Neural cell (in vitro differentiated cells): ENCODE data around the gene FAM83B. TPM values are rescaled to one million over a fixed set of nuclear protein-coding genes. Genes with fewer than 3 reads are reported as not detected.

Experiments used
- H2AFZ ChIP-seq: fragments of 200-600, 300-800 bp; sonication (generic), shearing (Covaris generic); 2 replicates; pipeline ENCODE4 v1.6.0; 2014; ENCODE audit warnings: low read depth, mild to moderate bottlenecking, antibody characterized with exemption, low read length, moderate library complexity
- H3F3A ChIP-seq: fragments of 200-600 bp; shearing (Covaris generic); 2 replicates; pipeline ENCODE4 v1.6.1; 2016; ENCODE audit warnings: mild to moderate bottlenecking, moderate library complexity, mixed read lengths, antibody characterized with exemption, low read length; ENCODE audit not compliant: insufficient read depth, poor library complexity, severe bottlenecking
- H3K27ac ChIP-seq: fragments of 200-600, 300-800 bp; sonication (generic), shearing (Covaris generic); 2 replicates; pipeline ENCODE4 v1.5.1; 2014; ENCODE audit warnings: mild to moderate bottlenecking, low read length, moderate library complexity
- H3K27me3 ChIP-seq: fragments of 300-800, 200-600 bp; sonication (generic), shearing (Covaris generic); 2 replicates; pipeline ENCODE4 v1.6.0; 2014; ENCODE audit warnings: mild to moderate bottlenecking, low read depth, low read length, moderate library complexity; ENCODE audit not compliant: insufficient read depth
- H3K36me3 ChIP-seq: fragments of 300-800, 200-600 bp; sonication (generic), shearing (Covaris generic); 2 replicates; pipeline ENCODE4 v1.5.1; 2014; ENCODE audit warnings: mild to moderate bottlenecking, antibody characterized with exemption, low read length, moderate library complexity; ENCODE audit not compliant: insufficient read depth
- H3K4me2 ChIP-seq: fragments of 300-800, 200-600 bp; sonication (generic), shearing (Covaris generic); 2 replicates; pipeline ENCODE4 v1.6.0; 2014; ENCODE audit warnings: mild to moderate bottlenecking, low read length
- H3K4me3 ChIP-seq: fragments of 300-800, 200-600 bp; sonication (generic), shearing (Covaris generic); 2 replicates; pipeline ENCODE4 v1.5.1; 2014; ENCODE audit warnings: mild to moderate bottlenecking, low read length, moderate library complexity
- H3K79me2 ChIP-seq: fragments of 200-600 bp; shearing (Covaris generic); replicated peaks from 2 replicates; pipeline ENCODE4 v1.6.0; 2014; ENCODE audit warnings: mild to moderate bottlenecking, low read length, moderate library complexity; ENCODE audit not compliant: insufficient read depth
- H3K9ac ChIP-seq: fragments of 300-800, 200-600 bp; sonication (generic), shearing (Covaris generic); 2 replicates; pipeline ENCODE4 v1.6.1; 2016; ENCODE audit warnings: mild to moderate bottlenecking, low read length, mixed read lengths
- H3K9me2 ChIP-seq: fragments of 200-600 bp; shearing (Covaris generic); 2 replicates; pipeline ENCODE4 v1.6.1; 2016; ENCODE audit warnings: mild to moderate bottlenecking, low read length, mixed read lengths; ENCODE audit not compliant: insufficient read depth
- H3K9me3 ChIP-seq: fragments of 200-600, 300-800 bp; sonication (generic), shearing (Covaris generic); 2 replicates; pipeline ENCODE4 v1.6.1; 2016; ENCODE audit warnings: mild to moderate bottlenecking, mixed run types, low read length, moderate library complexity, mixed read lengths
- H4K20me1 ChIP-seq: fragments of 200-600 bp; shearing (Covaris generic); 2 replicates; pipeline ENCODE4 v1.6.1; 2016; ENCODE audit warnings: mild to moderate bottlenecking, mixed run types; ENCODE audit not compliant: insufficient read depth
- EP300 ChIP-seq: fragments of 450-650 bp; conservative IDR thresholded peaks from 2 replicates; pipeline ENCODE4 v1.6.1; 2014; ENCODE audit warnings: antibody characterized with exemption, mild to moderate bottlenecking, moderate library complexity; ENCODE audit not compliant: poor library complexity, severe bottlenecking
- EZH2 ChIP-seq: fragments of 200-600, 300-800 bp; shearing (Covaris generic), sonication (generic); IDR thresholded peaks from 2 replicates; pipeline ENCODE4 v1.6.1; 2014; ENCODE audit warnings: antibody characterized with exemption, low read length, borderline replicate concordance, mild to moderate bottlenecking; ENCODE audit not compliant: insufficient read depth, poor library complexity, severe bottlenecking
- MXI1 ChIP-seq: fragments of 450-650 bp; conservative IDR thresholded peaks from 2 replicates; pipeline ENCODE4 v1.6.1; 2014; ENCODE audit warnings: antibody characterized with exemption, mild to moderate bottlenecking; ENCODE audit not compliant: poor library complexity, severe bottlenecking
- POLR2AphosphoS5 ChIP-seq: IDR thresholded peaks from 2 replicates; pipeline ENCODE4 v1.6.1; 2012
- RAD21 ChIP-seq: fragments of 450-650 bp; conservative IDR thresholded peaks from 2 replicates; pipeline ENCODE4 v1.6.1; 2014; ENCODE audit warnings: antibody characterized with exemption, mild to moderate bottlenecking, moderate library complexity
- SMC3 ChIP-seq: fragments of 450-650 bp; conservative IDR thresholded peaks from 2 replicates; pipeline ENCODE4 v1.6.1; 2014; ENCODE audit warnings: antibody characterized with exemption, mild to moderate bottlenecking, moderate library complexity; ENCODE audit not compliant: poor library complexity
- TAF1 ChIP-seq: IDR thresholded peaks from 2 replicates; pipeline ENCODE4 v1.6.1; 2012; ENCODE audit warnings: low read depth
- polyA plus RNA-seq: library from polyadenylated mRNA; depleted of rRNA; stranded (reverse); fragments of >200 nt; gene quantifications from 2 replicates; pipeline ENCODE4 v1.2.3, GENCODE V29; 2014
- TF ChIP-seq, protein P1 (sequence below): IDR thresholded peaks from 2 replicates; pipeline ENCODE4 v1.6.1; 2012; ENCODE audit warnings: borderline replicate concordance
- TF ChIP-seq, protein P2 (sequence below): fragments of 450-650 bp; IDR thresholded peaks from 2 replicates; pipeline ENCODE4 v1.5.1; 2014; ENCODE audit warnings: antibody characterized with exemption, mild to moderate bottlenecking, moderate library complexity; ENCODE audit not compliant: poor library complexity, severe bottlenecking

FAM83B gene
- polyA plus RNA-seq, 1 donor from 2014 or later = not detected

DNA sequence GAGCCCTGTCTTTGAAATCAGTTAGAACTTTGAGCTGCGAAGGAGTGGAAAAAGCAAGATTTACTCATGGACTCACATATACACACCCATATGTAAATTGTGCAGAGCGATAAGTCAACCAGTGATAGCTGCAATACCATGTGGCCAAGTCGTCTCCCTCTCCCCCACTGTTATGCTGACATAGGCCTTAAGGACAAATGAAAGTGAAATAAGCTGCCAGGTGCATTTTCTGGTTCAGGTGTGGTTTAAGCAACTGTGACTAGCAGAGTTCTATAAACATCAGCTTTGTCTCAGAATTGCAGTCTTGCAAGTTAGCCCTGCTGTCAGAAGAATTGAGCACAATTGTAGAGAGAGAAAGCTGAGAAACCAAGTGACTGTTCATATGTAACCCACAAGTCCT, 9.6 kb downstream of the FAM83B start:
- Histone ChIP-seq H3K27ac (no peak overlapping the region), H2AFZ (no peak overlapping the region), H4K20me1 (no peaks in the 10 kb centered on the region), H3K9me2 (no peaks in the 10 kb centered on the region), H3F3A (no peaks in the 10 kb centered on the region), H3K9ac (no peak overlapping the region), H3K4me2 (no peak overlapping the region), H3K36me3 (no peaks in the 10 kb centered on the region), H3K9me3 (no peaks in the 10 kb centered on the region), H3K79me2 (no peaks in the 10 kb centered on the region), H3K4me3 (no peak overlapping the region), H3K27me3 (no peaks in the 10 kb centered on the region)
- TF ChIP-seq POLR2AphosphoS5 = no peak
- TF ChIP-seq, protein P1, sequence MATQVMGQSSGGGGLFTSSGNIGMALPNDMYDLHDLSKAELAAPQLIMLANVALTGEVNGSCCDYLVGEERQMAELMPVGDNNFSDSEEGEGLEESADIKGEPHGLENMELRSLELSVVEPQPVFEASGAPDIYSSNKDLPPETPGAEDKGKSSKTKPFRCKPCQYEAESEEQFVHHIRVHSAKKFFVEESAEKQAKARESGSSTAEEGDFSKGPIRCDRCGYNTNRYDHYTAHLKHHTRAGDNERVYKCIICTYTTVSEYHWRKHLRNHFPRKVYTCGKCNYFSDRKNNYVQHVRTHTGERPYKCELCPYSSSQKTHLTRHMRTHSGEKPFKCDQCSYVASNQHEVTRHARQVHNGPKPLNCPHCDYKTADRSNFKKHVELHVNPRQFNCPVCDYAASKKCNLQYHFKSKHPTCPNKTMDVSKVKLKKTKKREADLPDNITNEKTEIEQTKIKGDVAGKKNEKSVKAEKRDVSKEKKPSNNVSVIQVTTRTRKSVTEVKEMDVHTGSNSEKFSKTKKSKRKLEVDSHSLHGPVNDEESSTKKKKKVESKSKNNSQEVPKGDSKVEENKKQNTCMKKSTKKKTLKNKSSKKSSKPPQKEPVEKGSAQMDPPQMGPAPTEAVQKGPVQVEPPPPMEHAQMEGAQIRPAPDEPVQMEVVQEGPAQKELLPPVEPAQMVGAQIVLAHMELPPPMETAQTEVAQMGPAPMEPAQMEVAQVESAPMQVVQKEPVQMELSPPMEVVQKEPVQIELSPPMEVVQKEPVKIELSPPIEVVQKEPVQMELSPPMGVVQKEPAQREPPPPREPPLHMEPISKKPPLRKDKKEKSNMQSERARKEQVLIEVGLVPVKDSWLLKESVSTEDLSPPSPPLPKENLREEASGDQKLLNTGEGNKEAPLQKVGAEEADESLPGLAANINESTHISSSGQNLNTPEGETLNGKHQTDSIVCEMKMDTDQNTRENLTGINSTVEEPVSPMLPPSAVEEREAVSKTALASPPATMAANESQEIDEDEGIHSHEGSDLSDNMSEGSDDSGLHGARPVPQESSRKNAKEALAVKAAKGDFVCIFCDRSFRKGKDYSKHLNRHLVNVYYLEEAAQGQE = no peak
- TF ChIP-seq, protein P2, sequence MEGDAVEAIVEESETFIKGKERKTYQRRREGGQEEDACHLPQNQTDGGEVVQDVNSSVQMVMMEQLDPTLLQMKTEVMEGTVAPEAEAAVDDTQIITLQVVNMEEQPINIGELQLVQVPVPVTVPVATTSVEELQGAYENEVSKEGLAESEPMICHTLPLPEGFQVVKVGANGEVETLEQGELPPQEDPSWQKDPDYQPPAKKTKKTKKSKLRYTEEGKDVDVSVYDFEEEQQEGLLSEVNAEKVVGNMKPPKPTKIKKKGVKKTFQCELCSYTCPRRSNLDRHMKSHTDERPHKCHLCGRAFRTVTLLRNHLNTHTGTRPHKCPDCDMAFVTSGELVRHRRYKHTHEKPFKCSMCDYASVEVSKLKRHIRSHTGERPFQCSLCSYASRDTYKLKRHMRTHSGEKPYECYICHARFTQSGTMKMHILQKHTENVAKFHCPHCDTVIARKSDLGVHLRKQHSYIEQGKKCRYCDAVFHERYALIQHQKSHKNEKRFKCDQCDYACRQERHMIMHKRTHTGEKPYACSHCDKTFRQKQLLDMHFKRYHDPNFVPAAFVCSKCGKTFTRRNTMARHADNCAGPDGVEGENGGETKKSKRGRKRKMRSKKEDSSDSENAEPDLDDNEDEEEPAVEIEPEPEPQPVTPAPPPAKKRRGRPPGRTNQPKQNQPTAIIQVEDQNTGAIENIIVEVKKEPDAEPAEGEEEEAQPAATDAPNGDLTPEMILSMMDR = no peak
- no peak for TF ChIP-seq EZH2
- no peak for TF ChIP-seq TAF1
- TF ChIP-seq EP300 = no peak
- no peak for TF ChIP-seq MXI1
- TF ChIP-seq RAD21 = no peak

DNA sequence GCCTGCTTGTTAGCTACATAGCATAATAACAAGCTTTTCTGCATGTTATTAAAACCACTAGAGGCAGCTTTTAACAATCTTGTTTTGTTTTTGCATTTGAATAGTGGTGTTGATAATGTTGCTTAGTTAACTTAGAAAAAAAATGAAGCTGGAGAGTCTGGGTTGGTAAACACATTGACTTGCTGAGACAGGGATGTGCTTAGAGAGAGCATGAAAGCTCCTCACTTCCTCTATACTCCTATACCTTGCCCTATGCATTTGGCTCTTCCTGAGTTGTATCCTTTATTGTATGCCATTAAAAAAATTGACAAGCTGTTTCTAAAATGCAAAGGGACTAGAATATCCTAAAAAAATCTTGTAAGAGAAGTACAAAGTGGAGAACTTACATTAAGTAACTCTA, 13.6 kb downstream of the FAM83B start:
- Histone ChIP-seq H3K4me3 (no peak overlapping the region), H3K36me3 (no peaks in the 10 kb centered on the region), H4K20me1 (no peaks in the 10 kb centered on the region), H3K9me3 (no peaks in the 10 kb centered on the region), H3K4me2 (no peak overlapping the region), H3K9me2 (no peaks in the 10 kb centered on the region), H3K27ac (no peak overlapping the region), H2AFZ (no peak overlapping the region), H3K27me3 (no peaks in the 10 kb centered on the region), H3F3A (no peaks in the 10 kb centered on the region), H3K9ac (no peak overlapping the region), H3K79me2 (no peaks in the 10 kb centered on the region)
- no peak for TF ChIP-seq RAD21
- no peak for TF ChIP-seq EP300
- TF ChIP-seq MXI1 = no peak
- TF ChIP-seq EZH2 = no peak
- TF ChIP-seq TAF1 = no peak
- no peak for TF ChIP-seq SMC3

DNA sequence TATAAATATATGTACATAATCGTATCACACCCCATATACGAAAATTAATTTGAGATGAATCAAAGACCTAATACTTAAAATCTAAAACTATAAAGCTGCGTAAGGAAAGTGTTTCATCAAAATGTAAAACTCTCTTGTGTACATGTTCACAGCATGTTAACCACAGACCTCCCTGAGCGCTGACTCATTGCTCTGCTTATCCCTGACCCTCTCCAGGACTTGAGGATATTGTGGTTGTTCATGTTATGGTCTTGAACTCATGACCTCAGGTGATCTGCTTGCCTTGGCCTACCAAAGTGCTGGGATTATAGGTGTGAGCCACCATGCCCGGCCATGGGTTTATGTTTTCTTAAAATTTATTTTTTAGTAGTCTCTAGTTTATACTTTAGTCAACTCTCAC, 14.2 kb downstream of the FAM83B start:
- Histone ChIP-seq H3K27ac (no peak overlapping the region), H3K36me3 (no peaks in the 10 kb centered on the region), H3K9me3 (no peaks in the 10 kb centered on the region), H3K4me3 (no peak overlapping the region), H3K79me2 (no peaks in the 10 kb centered on the region), H3K9ac (no peak overlapping the region), H3K4me2 (no peak overlapping the region), H2AFZ (no peak overlapping the region), H4K20me1 (no peaks in the 10 kb centered on the region), H3K9me2 (no peaks in the 10 kb centered on the region), H3K27me3 (no peaks in the 10 kb centered on the region), H3F3A (no peaks in the 10 kb centered on the region)
- TF ChIP-seq SMC3 (no peak), TAF1 (no peak), POLR2AphosphoS5 (no peak), EP300 (no peak)
- TF ChIP-seq, protein P1 = no peak
- TF ChIP-seq, protein P2 = no peak
